H9 (cell line): ENCODE results near the gene PTDSS2. TPM values are rescaled to one million over a fixed set of nuclear protein-coding genes. Genes with fewer than 3 reads are reported as not detected.

Experiments
- DNase-seq: peaks from one replicate; pipeline ENCODE4 v3.0.0-alpha.2; 2017
- H2AFZ ChIP-seq: one replicate; pipeline ENCODE4 v1.6.1; 2013; ENCODE audit warnings: mild to moderate bottlenecking, low read length, control low read depth, moderate library complexity
- H2AK5ac ChIP-seq: 2 replicates; pipeline ENCODE4 v1.6.1; 2013; ENCODE audit warnings: low read length, control low read depth, mixed read lengths; ENCODE audit not compliant: insufficient read length
- H2BK120ac ChIP-seq: one replicate; pipeline ENCODE4 v1.6.1; 2013; ENCODE audit warnings: low read depth, mild to moderate bottlenecking, low read length, control low read depth, inconsistent platforms; ENCODE audit not compliant: poor library complexity, severe bottlenecking
- H2BK12ac ChIP-seq: 2 replicates; pipeline ENCODE4 v1.6.1; 2013; ENCODE audit warnings: low read length, control low read depth, mixed read lengths, low read depth; ENCODE audit not compliant: insufficient read length
- H2BK15ac ChIP-seq: 2 replicates; pipeline ENCODE4 v1.6.1; 2013; ENCODE audit warnings: low read depth, low read length, control low read depth
- H2BK20ac ChIP-seq: one replicate; pipeline ENCODE4 v1.6.1; 2013; ENCODE audit warnings: low read depth, mild to moderate bottlenecking, low read length, control low read depth, inconsistent platforms; ENCODE audit not compliant: poor library complexity, severe bottlenecking
- H2BK5ac ChIP-seq: 2 replicates; pipeline ENCODE4 v1.6.1; 2013; ENCODE audit warnings: low read length, control low read depth, mixed read lengths; ENCODE audit not compliant: insufficient read length
- H3K14ac ChIP-seq: 2 replicates; pipeline ENCODE4 v1.6.1; 2013; ENCODE audit warnings: low read length, control low read depth; ENCODE audit not compliant: insufficient read depth
- H3K18ac ChIP-seq: 2 replicates; pipeline ENCODE4 v1.6.1; 2013; ENCODE audit warnings: low read depth, mild to moderate bottlenecking, mixed read lengths, low read length, control low read depth; ENCODE audit not compliant: insufficient read length
- H3K23ac ChIP-seq: 2 replicates; pipeline ENCODE4 v1.6.1; 2013; ENCODE audit warnings: low read length, control low read depth, mixed read lengths, low read depth; ENCODE audit not compliant: insufficient read length
- H3K23me2 ChIP-seq: 2 replicates; pipeline ENCODE4 v1.6.1; 2013; ENCODE audit warnings: low read depth, mild to moderate bottlenecking, mixed read lengths, low read length, control low read depth; ENCODE audit not compliant: insufficient read length, poor library complexity, severe bottlenecking
- H3K27ac ChIP-seq: 2 replicates; pipeline ENCODE4 v1.5.1; 2013; ENCODE audit warnings: low read length, control low read depth, mixed read lengths, low read depth; ENCODE audit not compliant: insufficient read length
- H3K27me3 ChIP-seq: 2 replicates; pipeline ENCODE4 v1.6.1; 2013; ENCODE audit warnings: low read length, control low read depth, inconsistent platforms; ENCODE audit not compliant: insufficient read depth
- H3K4ac ChIP-seq: 2 replicates; pipeline ENCODE4 v1.6.1; 2013; ENCODE audit warnings: low read depth, mild to moderate bottlenecking, control low read depth, inconsistent platforms, low read length, moderate library complexity
- H3K4me1 ChIP-seq: 2 replicates; pipeline ENCODE4 v1.6.1; 2013; ENCODE audit warnings: low read length, control low read depth, inconsistent platforms; ENCODE audit not compliant: insufficient read depth
- H3K4me2 ChIP-seq: 2 replicates; pipeline ENCODE4 v1.6.1; 2013; ENCODE audit warnings: low read length, control low read depth, mixed read lengths; ENCODE audit not compliant: insufficient read length, insufficient read depth
- H3K56ac ChIP-seq: 2 replicates; pipeline ENCODE4 v1.6.1; 2013; ENCODE audit warnings: low read depth, mild to moderate bottlenecking, mixed read lengths, low read length, control low read depth; ENCODE audit not compliant: insufficient read length
- H3K79me1 ChIP-seq: 2 replicates; pipeline ENCODE4 v1.6.1; 2013; ENCODE audit warnings: low read depth, mild to moderate bottlenecking, moderate library complexity, low read length, control low read depth, inconsistent platforms; ENCODE audit not compliant: insufficient read depth, poor library complexity, severe bottlenecking
- H3K79me2 ChIP-seq: 2 replicates; pipeline ENCODE4 v1.6.1; 2013; ENCODE audit warnings: low read length, control low read depth, inconsistent platforms; ENCODE audit not compliant: insufficient read depth
- H3K9ac ChIP-seq: 2 replicates; pipeline ENCODE4 v1.6.1; 2013; ENCODE audit warnings: low read length, control low read depth, mixed read lengths; ENCODE audit not compliant: insufficient read length; ENCODE audit errors: extremely low read depth
- H3K9me3 ChIP-seq: one replicate; pipeline ENCODE4 v1.6.1; 2013; ENCODE audit warnings: low read depth, low read length, inconsistent platforms; ENCODE audit not compliant: control insufficient read depth
- H3T11ph ChIP-seq: one replicate; pipeline ENCODE4 v1.6.1; 2013; ENCODE audit warnings: mild to moderate bottlenecking, low read length, control low read depth, inconsistent platforms
- H4K20me1 ChIP-seq: one replicate; pipeline ENCODE4 v1.6.1; 2013; ENCODE audit not compliant: control insufficient read depth, insufficient read length, insufficient read depth
- H4K5ac ChIP-seq: 2 replicates; pipeline ENCODE4 v1.6.1; 2013; ENCODE audit warnings: low read depth, mild to moderate bottlenecking, mixed read lengths, low read length, control low read depth; ENCODE audit not compliant: insufficient read length
- H4K8ac ChIP-seq: replicated peaks from 2 replicates; pipeline ENCODE4 v1.6.1; 2013; ENCODE audit warnings: low read length, control low read depth, mixed read lengths, low read depth; ENCODE audit not compliant: insufficient read length
- H4K91ac ChIP-seq: 2 replicates; pipeline ENCODE4 v1.6.1; 2013; ENCODE audit warnings: low read depth, mild to moderate bottlenecking, moderate library complexity, mixed read lengths, low read length, control low read depth; ENCODE audit not compliant: insufficient read length
- H3K27ac Mint-ChIP-seq, 3 experiments: 2 replicates in 2 of 3; 3 replicates in 1 of 3; pipeline ENCODE4 v1.8.0; 2020 to 2021; ENCODE audit warnings: mixed read lengths in 3 of 3, mild to moderate bottlenecking in 1 of 3, moderate library complexity in 1 of 3
- H3K27me3 Mint-ChIP-seq: 2 replicates; pipeline ENCODE4 v1.8.0; 2021; ENCODE audit warnings: low read depth, mild to moderate bottlenecking, moderate library complexity, mixed read lengths
- H3K36me3 Mint-ChIP-seq, 3 experiments: 2 replicates in 2 of 3; 3 replicates in 1 of 3; pipeline ENCODE4 v1.8.0; 2020 to 2021; ENCODE audit warnings: low read depth in 3 of 3, mixed read lengths in 3 of 3; ENCODE audit not compliant: insufficient read depth in 1 of 3
- H3K4me1 Mint-ChIP-seq, 2 experiments: 2 replicates each; pipeline ENCODE4 v1.8.0; 2020; ENCODE audit warnings: mixed read lengths in 2 of 2
- H3K4me3 Mint-ChIP-seq, 2 experiments: 2 replicates in 1 of 2; 3 replicates in 1 of 2; pipeline ENCODE4 v1.8.0; 2020 to 2021; ENCODE audit warnings: mild to moderate bottlenecking in 2 of 2, mixed read lengths in 2 of 2, moderate library complexity in 1 of 2
- H3K9me3 Mint-ChIP-seq, 2 experiments: 2 replicates in 1 of 2; 3 replicates in 1 of 2; pipeline ENCODE4 v1.8.0; 2020; ENCODE audit warnings: mild to moderate bottlenecking in 2 of 2, mixed read lengths in 2 of 2, moderate library complexity in 1 of 2
- WGBS: extraction: QIAGEN DNeasy Blood & Tissue Kit; methylation state at CpG from one replicate; pipeline ENCODE4 v1.1.7; 2013; ENCODE audit warnings: missing lambda C conversion rate, low lambda C conversion rate, mixed read lengths; ENCODE audit not compliant: insufficient read length; ENCODE audit errors: extremely low coverage; 5-methylcytosine and 5-hydroxymethylcytosine counted together
- total RNA-seq: library from RNA; stranded (reverse); gene quantifications from 2 replicates; pipeline ENCODE4 v1.2.1, GENCODE V29; 2021
- TF ChIP-seq, protein P1 (sequence below): fragments of 200-600 bp; sonication (generic); conservative IDR thresholded peaks from 3 replicates; pipeline ENCODE4 v1.8.0; 2021; ENCODE audit warnings: antibody characterized with exemption, mild to moderate bottlenecking

PTDSS2 gene
- total RNA-seq, 1 experiment from 2014 or later: 55.3 TPM

DNA sequence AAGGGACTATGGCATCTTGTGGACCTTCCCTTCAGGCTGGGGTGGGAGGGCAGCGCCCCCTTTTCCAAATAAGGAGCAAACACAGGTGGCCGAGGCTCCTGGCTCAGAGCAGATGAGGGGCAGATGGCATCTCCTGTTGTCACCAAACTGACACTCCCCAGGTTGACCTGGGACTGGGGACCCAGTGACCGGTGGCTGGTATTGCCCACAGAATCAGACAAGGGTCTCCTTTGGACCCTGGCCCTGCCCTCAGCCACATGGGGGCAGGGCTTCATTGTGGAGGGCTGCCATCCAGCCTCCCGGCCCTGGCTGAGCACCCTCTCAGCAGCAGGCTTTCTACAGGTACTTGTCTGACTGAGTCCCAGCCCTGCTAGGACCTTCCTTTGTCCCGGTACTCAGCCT lies 34.4 kb upstream of the PTDSS2 start:
- no peaks in the 10 kb centered on the region; a peak in 1 of 5 replicates for H3K9me3 Mint-ChIP-seq
- no CpG with 5 or more reads among the region's 5 CpGs for WGBS
- no peak overlapping the region for H3K27ac Mint-ChIP-seq
- TF ChIP-seq, protein P1, sequence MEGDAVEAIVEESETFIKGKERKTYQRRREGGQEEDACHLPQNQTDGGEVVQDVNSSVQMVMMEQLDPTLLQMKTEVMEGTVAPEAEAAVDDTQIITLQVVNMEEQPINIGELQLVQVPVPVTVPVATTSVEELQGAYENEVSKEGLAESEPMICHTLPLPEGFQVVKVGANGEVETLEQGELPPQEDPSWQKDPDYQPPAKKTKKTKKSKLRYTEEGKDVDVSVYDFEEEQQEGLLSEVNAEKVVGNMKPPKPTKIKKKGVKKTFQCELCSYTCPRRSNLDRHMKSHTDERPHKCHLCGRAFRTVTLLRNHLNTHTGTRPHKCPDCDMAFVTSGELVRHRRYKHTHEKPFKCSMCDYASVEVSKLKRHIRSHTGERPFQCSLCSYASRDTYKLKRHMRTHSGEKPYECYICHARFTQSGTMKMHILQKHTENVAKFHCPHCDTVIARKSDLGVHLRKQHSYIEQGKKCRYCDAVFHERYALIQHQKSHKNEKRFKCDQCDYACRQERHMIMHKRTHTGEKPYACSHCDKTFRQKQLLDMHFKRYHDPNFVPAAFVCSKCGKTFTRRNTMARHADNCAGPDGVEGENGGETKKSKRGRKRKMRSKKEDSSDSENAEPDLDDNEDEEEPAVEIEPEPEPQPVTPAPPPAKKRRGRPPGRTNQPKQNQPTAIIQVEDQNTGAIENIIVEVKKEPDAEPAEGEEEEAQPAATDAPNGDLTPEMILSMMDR: peak; percentile 19; the same call in 1 of the 3 replicates
- Histone ChIP-seq H3K79me1 (no peaks in the 10 kb centered on the region), H3K9ac (no peak overlapping the region), H4K5ac (no peak overlapping the region), H3K23ac (no peak overlapping the region), H3K27me3 (no peaks in the 10 kb centered on the region; the same call in 1 of the 2 replicates), H3K23me2 (peaks cover 10% of the 10 kb centered on the region), H3K14ac (no peak overlapping the region; the same call in 1 of the 2 replicates), H2AFZ (no peak overlapping the region), H4K8ac (no peak overlapping the region), H3K4me2 (peak overlapping the region; percentile 33), H3T11ph (no peak overlapping the region), H3K4me1 (peaks cover 2% of the 10 kb centered on the region; the same call in 1 of the 2 replicates), H2AK5ac (no peak overlapping the region), H2BK12ac (no peak overlapping the region), H3K9me3 (no peaks in the 10 kb centered on the region), H3K56ac (no peak overlapping the region), H2BK20ac (no peak overlapping the region), H4K20me1 (peaks cover 8% of the 10 kb centered on the region), H3K4ac (no peak overlapping the region), H3K18ac (no peak overlapping the region), H2BK120ac (no peak overlapping the region), H2BK5ac (no peak overlapping the region), H3K79me2 (no peaks in the 10 kb centered on the region; the same call in 1 of the 2 replicates), H3K27ac (no peak overlapping the region), H4K91ac (no peak overlapping the region), H2BK15ac (no peak overlapping the region)
- H3K4me3 Mint-ChIP-seq: peak overlapping the region; percentile 75 to 79
- peaks cover 20% of the 10 kb centered on the region for H3K27me3 Mint-ChIP-seq
- no peak for DNase-seq
- H3K36me3 Mint-ChIP-seq: no peaks in the 10 kb centered on the region; a peak in 1 of 7 replicates
- peaks cover 17 to 26% of the 10 kb centered on the region in 2 experiments for H3K4me1 Mint-ChIP-seq
